Ascending aorta (tissue), 2 donors: ENCODE data around the gene CARMIL1. TPM values are rescaled to one million over a fixed set of nuclear protein-coding genes. Genes with fewer than 3 reads are reported as not detected.

Source experiments
- DNase-seq, 2 donors: peaks; one replicate each; pipeline ENCODE4 v3.0.0-alpha.2; 2019; ENCODE audit warnings: low spot score in 2 of 2
- H3K27ac ChIP-seq, 2 donors: fragments of 200-600 bp; sonication (generic); one replicate each; pipeline ENCODE4 v1.5.1; 2016 to 2017; ENCODE audit warnings: mild to moderate bottlenecking in 1 of 2
- H3K27me3 ChIP-seq: fragments of 200-600 bp; sonication (generic); one replicate; pipeline ENCODE4 v1.5.1; 2017
- H3K36me3 ChIP-seq, 2 donors: fragments of 200-600 bp; sonication (generic); one replicate each; pipeline ENCODE4 v1.5.1; 2016
- H3K4me1 ChIP-seq, 2 donors: fragments of 200-600 bp; sonication (generic); one replicate each; pipeline ENCODE4 v1.5.1; 2016 to 2017; ENCODE audit warnings: mild to moderate bottlenecking in 1 of 2
- H3K4me3 ChIP-seq, 2 donors: fragments of 200-600 bp; sonication (generic); one replicate each; pipeline ENCODE4 v1.5.1; 2016 to 2017; ENCODE audit warnings: mild to moderate bottlenecking in 1 of 2
- H3K9me3 ChIP-seq, 2 donors: fragments of 200-600 bp; sonication (generic); one replicate each; pipeline ENCODE4 v1.5.1; 2016
- CTCF ChIP-seq, 3 experiments: fragments of 200-600 bp in 2 of 3; fragments of 450-650 bp in 1 of 3; sonication (generic) in 2 of 3; IDR thresholded peaks; one replicate each; pipeline ENCODE4 v1.5.1; 2016 to 2019; ENCODE audit warnings: antibody characterized with exemption in 3 of 3, mild to moderate bottlenecking in 1 of 3, moderate library complexity in 1 of 3
- intact Hi-C: fragments of 100-400 bp; cut with DNase I; formaldehyde crosslinking; loops from one replicate; pipeline ENCODE4 v1.15.1; 2023
- total RNA-seq: library from RNA; depleted of rRNA; stranded (reverse); fragments of >200 nt; gene quantifications from one replicate; pipeline ENCODE4 v1.1.0, GENCODE V29; 2016

CARMIL1 gene
- total RNA-seq, 1 donor from 2014 or later: 16.1 TPM

DNA sequence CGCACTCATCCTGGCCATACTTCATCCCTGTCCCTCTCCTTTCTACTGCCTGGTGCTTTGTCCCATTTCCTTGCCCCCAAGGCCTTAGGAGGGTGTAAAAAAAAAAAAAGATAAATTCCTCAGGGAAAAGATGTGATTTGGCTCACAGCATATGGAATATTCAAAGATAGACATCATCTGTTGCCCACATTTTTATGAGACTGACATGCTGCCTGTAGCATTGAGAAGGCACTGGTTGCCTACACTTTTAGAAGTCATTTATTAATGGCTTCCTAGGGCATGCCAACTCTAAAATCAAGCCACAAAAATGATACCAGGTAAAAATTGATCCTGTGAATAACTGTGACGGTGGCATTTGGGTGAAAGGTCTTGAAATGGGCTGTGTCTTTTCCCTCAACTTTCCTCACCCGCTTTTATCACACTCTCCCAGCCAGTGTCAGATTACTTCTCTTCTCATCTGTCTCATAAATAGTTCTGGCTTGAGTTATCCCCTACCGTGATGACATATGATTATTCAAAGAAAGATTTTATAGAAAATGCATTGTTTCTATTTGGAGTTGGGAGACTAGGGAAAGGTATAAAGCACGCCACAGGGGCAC is 139.4 kb downstream of the CARMIL1 start:
- no peaks in the 10 kb centered on the region for H3K9me3 ChIP-seq
- intact Hi-C loops: no loop called here
- peak overlapping the region; percentile 54 to 60 for H3K27ac ChIP-seq
- H3K36me3 ChIP-seq: peaks cover 4 to 5% of the 10 kb centered on the region in 2 donors
- no peaks in the 10 kb centered on the region for H3K27me3 ChIP-seq
- H3K4me3 ChIP-seq: no peak overlapping the region
- no peak for TF ChIP-seq CTCF (IDR thresholded peaks at IDR 0.05)
- peaks cover 3 to 50% of the 10 kb centered on the region in 2 donors for H3K4me1 ChIP-seq
- no peak for DNase-seq

- no peaks in the 10 kb centered on the region for H3K9me3 ChIP-seq
- DNase-seq: no peak
- H3K27ac ChIP-seq: peak overlapping the region; percentile 20 to 54
- no peak for TF ChIP-seq CTCF (IDR thresholded peaks at IDR 0.05)
- peaks cover 4 to 5% of the 10 kb centered on the region in 2 donors for H3K36me3 ChIP-seq
- H3K27me3 ChIP-seq: no peaks in the 10 kb centered on the region
- no peak overlapping the region for H3K4me3 ChIP-seq
- intact Hi-C loops: no loop called here
- H3K4me1 ChIP-seq: peaks cover 0 to 41% of the 10 kb centered on the region in 2 donors
Observed at GRCh38 chr6:25419879-25420278, 140.7 kb downstream of the CARMIL1 start.

- Histone ChIP-seq H3K4me3 (no peak overlapping the region), H3K27me3 (no peaks in the 10 kb centered on the region), H3K36me3 (peaks cover 4 to 5% of the 10 kb centered on the region in 2 donors), H3K9me3 (no peaks in the 10 kb centered on the region), H3K27ac (no peak overlapping the region), H3K4me1 (peaks cover 0 to 22% of the 10 kb centered on the region in 2 donors)
- no peak for TF ChIP-seq CTCF (IDR thresholded peaks at IDR 0.05)
- intact Hi-C loops: no loop called here
- DNase-seq: no peak
Observed at GRCh38 chr6:25423358-25423757, 144.2 kb downstream of the CARMIL1 start.

- Histone ChIP-seq H3K9me3 (no peaks in the 10 kb centered on the region), H3K27me3 (no peaks in the 10 kb centered on the region), H3K4me3 (no peak overlapping the region), H3K27ac (no peak overlapping the region), H3K36me3 (peaks cover 4 to 5% of the 10 kb centered on the region in 2 donors), H3K4me1 (peaks cover 0 to 20% of the 10 kb centered on the region in 2 donors)
- no peak for TF ChIP-seq CTCF (IDR thresholded peaks at IDR 0.05)
- no peak for DNase-seq
- intact Hi-C loops: no loop called here
Observed at GRCh38 chr6:25424303-25424702, 145.1 kb downstream of the CARMIL1 start.

GRCh38 chr6:25427549-25427948 is 148.4 kb downstream of the CARMIL1 start:
- TF ChIP-seq CTCF (IDR thresholded peaks at IDR 0.05): no peak
- intact Hi-C loops: no loop called here

More at GRCh38 chr6:25427549-25427948, 148.4 kb downstream of the CARMIL1 start:
- no peaks in the 10 kb centered on the region for H3K9me3 ChIP-seq
- H3K27ac ChIP-seq: no peak overlapping the region
- DNase-seq: no peak
- H3K4me3 ChIP-seq: no peak overlapping the region
- H3K36me3 ChIP-seq: no peaks in the 10 kb centered on the region
- no peaks in the 10 kb centered on the region for H3K27me3 ChIP-seq
- H3K4me1 ChIP-seq: peaks cover 0 to 22% of the 10 kb centered on the region in 2 donors
